ENCODE measurements around the gene PTGES2. TPM values are rescaled to one million over a fixed set of nuclear protein-coding genes. Genes with fewer than 3 reads are reported as not detected.
A peak's percentile ranks its signal among the peaks of the same experiment; 100 is the strongest.

PTGES2 gene
- total and polyA plus RNA-seq, 9 of the 15 experiments (the other 6 are each of a cell fraction or from before 2014, with no cell fraction given) = 2.4 to 196 (median 90.1) TPM

DNA sequence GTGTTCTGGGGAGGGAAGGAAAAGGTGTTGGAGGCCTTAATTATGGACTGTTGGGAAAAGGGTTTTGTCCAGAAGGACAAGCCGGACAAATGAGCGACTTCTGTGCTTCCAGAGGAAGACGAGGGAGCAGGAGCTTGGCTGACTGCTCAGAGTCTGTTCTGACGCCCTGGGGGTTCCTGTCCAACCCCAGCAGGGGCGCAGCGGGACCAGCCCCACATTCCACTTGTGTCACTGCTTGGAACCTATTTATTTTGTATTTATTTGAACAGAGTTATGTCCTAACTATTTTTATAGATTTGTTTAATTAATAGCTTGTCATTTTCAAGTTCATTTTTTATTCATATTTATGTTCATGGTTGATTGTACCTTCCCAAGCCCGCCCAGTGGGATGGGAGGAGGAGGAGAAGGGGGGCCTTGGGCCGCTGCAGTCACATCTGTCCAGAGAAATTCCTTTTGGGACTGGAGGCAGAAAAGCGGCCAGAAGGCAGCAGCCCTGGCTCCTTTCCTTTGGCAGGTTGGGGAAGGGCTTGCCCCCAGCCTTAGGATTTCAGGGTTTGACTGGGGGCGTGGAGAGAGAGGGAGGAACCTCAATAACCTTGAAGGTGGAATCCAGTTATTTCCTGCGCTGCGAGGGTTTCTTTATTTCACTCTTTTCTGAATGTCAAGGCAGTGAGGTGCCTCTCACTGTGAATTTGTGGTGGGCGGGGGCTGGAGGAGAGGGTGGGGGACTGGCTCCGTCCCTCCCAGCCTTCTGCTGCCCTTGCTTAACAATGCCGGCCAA, 19.1 kb downstream of the PTGES2 start:
- Histone ChIP-seq H3K27ac (ENCODE audit: extremely low read depth, low read depth, low read length) (peak overlapping the region; percentile 24; the same call in 1 of the 3 replicates), H3K4me2 (ENCODE audit: insufficient read depth, low read length) (no peak overlapping the region), H3K9me1 (ENCODE audit: control insufficient read depth, insufficient read depth, low read length) (no peaks in the 10 kb centered on the region), H3K4me1 (replicated peaks in 1 of 2; ENCODE audit: control insufficient read depth in 2 of 2, insufficient read depth in 2 of 2, low read length in 2 of 2) (peaks cover 11 to 44% of the 10 kb centered on the region in 2 experiments; a peak in 4 of 5 replicates), H4K20me1 (replicated peaks; ENCODE audit: control insufficient read depth, insufficient read depth, low read length) (no peaks in the 10 kb centered on the region), H3K9me3 (replicated peaks; ENCODE audit: control insufficient read depth, insufficient read depth, low read depth, low read length) (no peaks in the 10 kb centered on the region), H2AFZ (ENCODE audit: low read depth, low read length) (no peak overlapping the region), H3K79me2 (ENCODE audit: control insufficient read depth, insufficient read depth, low read length) (peaks cover 4% of the 10 kb centered on the region; the same call in 1 of the 3 replicates), H3K9ac (ENCODE audit: insufficient read depth in 1 of 2, low read depth in 2 of 2, low read length in 2 of 2) (peak overlapping the region in 1 of 2 experiments; percentile 76; a peak in 2 of 4 replicates), H3K27me3 (ENCODE audit: control insufficient read depth in 2 of 2, insufficient read depth in 2 of 2, low read length in 2 of 2) (no peaks in the 10 kb centered on the region), H3K4me3 (no peak overlapping the region), H3K36me3 (ENCODE audit: control insufficient read depth, insufficient read depth, low read length) (peaks cover 66% of the 10 kb centered on the region)
- FAIRE-seq (no peak), ATAC-seq (no peak), DNase-seq (ENCODE audit: extremely low read depth in 1 of 4, low spot score in 3 of 4) (no peak)
- in situ Hi-C loops (cut with MboI) = no loop called here
- BruUV-seq (replicated peaks) = TSS peak; percentile 27
- ChIA-PET CTCF (ENCODE audit: low intra/inter-chr PET ratio) (interaction anchor here (0.6 kb wide), 1 partner anchor 36 kb away, joined by 3 read pairs; no protein-coding TSS in a partner anchor), POLR2A (interaction anchor here (1.6 to 2.0 kb wide), 2 partner anchors 10 to 16 kb away, joined by 4 to 13 read pairs; no protein-coding TSS in a partner anchor)
- WGBS (ENCODE audit: insufficient coverage, low coverage, missing lambda C conversion rate) = 66% methylated on average over 13 of the region's 15 CpGs
- no peak for TF ChIP-seq RFX7 (CRISPR knock-in tag; IDR thresholded peaks at IDR 0.05)
- no peak for TF ChIP-seq PRDM10 (IDR thresholded peaks at IDR 0.05; ENCODE audit: partially characterized antibody)
- TF ChIP-seq MCM5 (IDR thresholded peaks at IDR 0.05; ENCODE audit: low read depth) = no peak
- peak; percentile 6; the same call in 1 of the 2 replicates for TF ChIP-seq SUPT5H (IDR thresholded peaks at IDR 0.05)
- no peak for TF ChIP-seq MYC (IDR thresholded peaks at IDR 0.05; ENCODE audit: low read depth, low read length)
- no peak for TF ChIP-seq MYC (CRISPR knock-in tag; IDR thresholded peaks at IDR 0.05; ENCODE audit: borderline replicate concordance, low read depth)
- peak; percentile 50; the same call in 1 of the 2 replicates for TF ChIP-seq POLR2A (conservative IDR thresholded peaks at IDR 0.05)
- no peak for TF ChIP-seq ZNF717 (CRISPR knock-in tag; IDR thresholded peaks at IDR 0.05)
- TF ChIP-seq NR2F6 (CRISPR knock-in tag; IDR thresholded peaks at IDR 0.05) = no peak
- TF ChIP-seq, protein P1, sequence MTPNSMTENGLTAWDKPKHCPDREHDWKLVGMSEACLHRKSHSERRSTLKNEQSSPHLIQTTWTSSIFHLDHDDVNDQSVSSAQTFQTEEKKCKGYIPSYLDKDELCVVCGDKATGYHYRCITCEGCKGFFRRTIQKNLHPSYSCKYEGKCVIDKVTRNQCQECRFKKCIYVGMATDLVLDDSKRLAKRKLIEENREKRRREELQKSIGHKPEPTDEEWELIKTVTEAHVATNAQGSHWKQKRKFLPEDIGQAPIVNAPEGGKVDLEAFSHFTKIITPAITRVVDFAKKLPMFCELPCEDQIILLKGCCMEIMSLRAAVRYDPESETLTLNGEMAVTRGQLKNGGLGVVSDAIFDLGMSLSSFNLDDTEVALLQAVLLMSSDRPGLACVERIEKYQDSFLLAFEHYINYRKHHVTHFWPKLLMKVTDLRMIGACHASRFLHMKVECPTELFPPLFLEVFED (CRISPR knock-in tag; conservative IDR thresholded peaks at IDR 0.05) = 0 out of 2 replicates have a peak, but pooled peaks have one; percentile 28
- TF ChIP-seq, protein P2, sequence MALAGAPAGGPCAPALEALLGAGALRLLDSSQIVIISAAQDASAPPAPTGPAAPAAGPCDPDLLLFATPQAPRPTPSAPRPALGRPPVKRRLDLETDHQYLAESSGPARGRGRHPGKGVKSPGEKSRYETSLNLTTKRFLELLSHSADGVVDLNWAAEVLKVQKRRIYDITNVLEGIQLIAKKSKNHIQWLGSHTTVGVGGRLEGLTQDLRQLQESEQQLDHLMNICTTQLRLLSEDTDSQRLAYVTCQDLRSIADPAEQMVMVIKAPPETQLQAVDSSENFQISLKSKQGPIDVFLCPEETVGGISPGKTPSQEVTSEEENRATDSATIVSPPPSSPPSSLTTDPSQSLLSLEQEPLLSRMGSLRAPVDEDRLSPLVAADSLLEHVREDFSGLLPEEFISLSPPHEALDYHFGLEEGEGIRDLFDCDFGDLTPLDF (CRISPR knock-in tag; IDR thresholded peaks at IDR 0.05) = no peak
- no peak for TF ChIP-seq GTF2A2 (tag; IDR thresholded peaks at IDR 0.05)
- TF ChIP-seq RFX5 (IDR thresholded peaks at IDR 0.05; ENCODE audit: low read depth, low read length) = no peak
- intact Hi-C loops (cut with micrococcal nuclease) = no loop called here
